Posterior vena cava (tissue), 2 donors: Measurements from ENCODE around the gene PSMD13. TPM values are rescaled to one million over a fixed set of nuclear protein-coding genes. Genes with fewer than 3 reads are reported as not detected.

Experiments used
- total RNA-seq, 2 donors: library from RNA; stranded (reverse); fragmentation: NEBNext Ultra II Directional; extraction: Animal tissue kit (Norgen Biotek cat#: 25700); gene quantifications; one replicate each; pipeline ENCODE4 v1.2.1, GENCODE V29; 2021
- donor health status: DM: yes; HTN: yes; CAD: no.
- donor health status: DM: yes; HTN: yes; CAD: no.

PSMD13 gene
- total RNA-seq, 2 donors from 2014 or later = 83.2 to 89.6 TPM

Other genes with a start within 250 kb of the PSMD13 start
- not detected for gene SCGB1C1, start 43.9 kb upstream of the PSMD13 start, total RNA-seq
- 10 to 100 TPM; 37.5 to 39.1 TPM for gene BET1L, start 29.6 kb upstream of the PSMD13 start, total RNA-seq
- 10 to 100 TPM; 73.8 to 87.5 TPM for gene RIC8A, start 29.3 kb upstream of the PSMD13 start, total RNA-seq
- gene SIRT3, start 634 bp upstream of the PSMD13 start, total RNA-seq = 10 to 100 TPM in 1 of 2 donors, 1 to 10 TPM in 1; 9.1 to 13.3 TPM
- gene NLRP6, start 41.4 kb downstream of the PSMD13 start, total RNA-seq = under 1 TPM; 0.38 to 0.42 TPM
- 10 to 100 TPM; 18.8 to 20.7 TPM for gene PGGHG, start 52.1 kb downstream of the PSMD13 start, total RNA-seq
- gene IFITM5, start 62.5 kb downstream of the PSMD13 start, total RNA-seq = not detected
- gene IFITM2, start 70.8 kb downstream of the PSMD13 start, total RNA-seq = 100 to 1,000 TPM; 647 to 724 TPM
- 100 to 1,000 TPM; 205 to 275 TPM for gene IFITM1, start 77.1 kb downstream of the PSMD13 start, total RNA-seq
- gene IFITM3, start 83.9 kb downstream of the PSMD13 start, total RNA-seq = 1,000 to 10,000 TPM; 1,080 to 1,276 TPM
- 1 to 10 TPM in 1 of 2 donors, under 1 TPM in 1; 0.52 to 1.8 TPM for gene B4GALNT4, start 132.5 kb downstream of the PSMD13 start, total RNA-seq
- gene PKP3, start 157.2 kb downstream of the PSMD13 start, total RNA-seq = under 1 TPM in 1 of 2 donors, not detected in 1; 0.10 TPM
- gene SIGIRR, start 178.0 kb downstream of the PSMD13 start, total RNA-seq = 10 to 100 TPM; 30.7 to 45.2 TPM
- gene ANO9, start 205.0 kb downstream of the PSMD13 start, total RNA-seq = under 1 TPM; 0.57 to 0.93 TPM
- 10 to 100 TPM; 16.3 to 16.7 TPM for gene PTDSS2, start 213.3 kb downstream of the PSMD13 start, total RNA-seq